NCI-H748 (cell line): Measurements from ENCODE around the gene GEMIN5.
"Not testable (repeated sequence)": the region's sequence is repeated elsewhere in the genome, so short reads cannot be mapped to it uniquely, and the experiment has no call there.

Experiments
- DNase-seq: peaks from one replicate; lab custom pipeline; 2025; ENCODE audit not compliant: unreplicated experiment; lab: John Stamatoyannopoulos, UW

The GEMIN5 gene

GRCh38 chr5:154937718-154938466 lies at the start of gene GEMIN5:
GEMIN5 (minus strand) TSS chr5:154938211; CDS start chr5:154938133, 78 bp downstream.
- DNase-seq, result peak; percentile 93

GRCh38 chr5:154986151-154986550 lies 48.1 kb upstream of the GEMIN5 start:
- no peak for DNase-seq

- peak; percentile 93 for DNase-seq
Measured at GRCh38 chr5:154984946-154985516, 47.0 kb upstream of the GEMIN5 start.

- DNase-seq, result not testable (repeated sequence)
Measured at GRCh38 chr5:154978294-154978693, 40.3 kb upstream of the GEMIN5 start.

GRCh38 chr5:154977409-154977808 lies 39.4 kb upstream of the GEMIN5 start:
- no peak for DNase-seq

- DNase-seq, result not testable (repeated sequence)
Measured at GRCh38 chr5:154976082-154976481, 38.1 kb upstream of the GEMIN5 start.

- DNase-seq, result peak; percentile 63
Measured at GRCh38 chr5:154972476-154973080, 34.6 kb upstream of the GEMIN5 start.

- DNase-seq, result no peak
Measured at GRCh38 chr5:154971501-154971900, 33.5 kb upstream of the GEMIN5 start.

- DNase-seq, result no peak
Measured at GRCh38 chr5:154970759-154971158, 32.7 kb upstream of the GEMIN5 start.

- DNase-seq, result no peak
Measured at GRCh38 chr5:154968953-154969352, 30.9 kb upstream of the GEMIN5 start.

GRCh38 chr5:154967421-154968024 lies 29.5 kb upstream of the GEMIN5 start:
- DNase-seq, result peak; percentile 40

GRCh38 chr5:154966874-154967273 lies 28.9 kb upstream of the GEMIN5 start:
- DNase-seq, result no peak

- no peak for DNase-seq
Measured at GRCh38 chr5:154966081-154966841, 28.2 kb upstream of the GEMIN5 start.

- no peak for DNase-seq
Measured at GRCh38 chr5:154962494-154962893, 24.5 kb upstream of the GEMIN5 start.

GRCh38 chr5:154956712-154957111 lies 18.7 kb upstream of the GEMIN5 start:
- DNase-seq, result no peak

GRCh38 chr5:154949781-154950180 lies 11.8 kb upstream of the GEMIN5 start:
- DNase-seq, result no peak

GRCh38 chr5:154948313-154948712 lies 10.3 kb upstream of the GEMIN5 start:
- DNase-seq, result no peak

GRCh38 chr5:154947778-154948177 lies 9.8 kb upstream of the GEMIN5 start:
- no peak for DNase-seq

- no peak for DNase-seq
Measured at GRCh38 chr5:154945695-154946301, 7.8 kb upstream of the GEMIN5 start.

GRCh38 chr5:154944716-154945115 lies 6.7 kb upstream of the GEMIN5 start:
- DNase-seq, result no peak

- no peak for DNase-seq
Measured at GRCh38 chr5:154943527-154943926, 5.5 kb upstream of the GEMIN5 start.
